Stimulated activated CD8-positive, alpha-beta memory T cell treated with anti-CD3 and anti-CD28 coated beads, Interleukin-4, amount 100 ng/mL, for 24 hours (primary cell): ENCODE measurements around the gene PDZRN3.

ENCODE experiments used
- DNase-seq: peaks from one replicate; pipeline ENCODE4 v3.0.0-alpha.2; 2020; ENCODE audit warnings: low read depth

The PDZRN3 gene

GRCh38 chr3:73556520-73557372 is 68.0 kb downstream of the PDZRN3 start:
- no peak for DNase-seq

GRCh38 chr3:73555076-73555475 is 69.7 kb downstream of the PDZRN3 start:
- DNase-seq = no peak

GRCh38 chr3:73552700-73553099 is 72.0 kb downstream of the PDZRN3 start:
- DNase-seq = no peak

GRCh38 chr3:73550032-73550431 is 74.7 kb downstream of the PDZRN3 start:
- DNase-seq = no peak

- no peak for DNase-seq
These were observed 75.6 kb downstream of the PDZRN3 start for GRCh38 chr3:73549051-73549600.

GRCh38 chr3:73548436-73548835 is 76.3 kb downstream of the PDZRN3 start:
- no peak for DNase-seq

- no peak for DNase-seq
These were observed 77.1 kb downstream of the PDZRN3 start for GRCh38 chr3:73547427-73548248.

GRCh38 chr3:73546961-73547360 is 77.8 kb downstream of the PDZRN3 start:
- DNase-seq = no peak

- DNase-seq = no peak
These were observed 81.3 kb downstream of the PDZRN3 start for GRCh38 chr3:73543412-73543811.

GRCh38 chr3:73542136-73542535 is 82.6 kb downstream of the PDZRN3 start:
- DNase-seq = no peak

GRCh38 chr3:73540969-73541740 is 83.6 kb downstream of the PDZRN3 start:
- no peak for DNase-seq

GRCh38 chr3:73538486-73538885 is 86.3 kb downstream of the PDZRN3 start:
- DNase-seq = no peak

GRCh38 chr3:73536952-73537351 is 87.8 kb downstream of the PDZRN3 start:
- DNase-seq = no peak

GRCh38 chr3:73536336-73536895 is 88.3 kb downstream of the PDZRN3 start:
- DNase-seq = no peak

GRCh38 chr3:73535931-73536330 is 88.8 kb downstream of the PDZRN3 start:
- DNase-seq = no peak

GRCh38 chr3:73535137-73535536 is 89.6 kb downstream of the PDZRN3 start:
- DNase-seq = no peak

GRCh38 chr3:73530022-73530396 is 94.7 kb downstream of the PDZRN3 start:
- DNase-seq = no peak

GRCh38 chr3:73529308-73530021 is 95.3 kb downstream of the PDZRN3 start:
- no peak for DNase-seq

- DNase-seq = no peak
These were observed 99.2 kb downstream of the PDZRN3 start for GRCh38 chr3:73525591-73525990.

- no peak for DNase-seq
These were observed 101.1 kb downstream of the PDZRN3 start for GRCh38 chr3:73523661-73524060.

- no peak for DNase-seq
These were observed 102.9 kb downstream of the PDZRN3 start for GRCh38 chr3:73521734-73522336.
